HG02763 (cell line): Measurements from ENCODE around the gene RASGRP2.

Experiments
- ATAC-seq: cut with Tn5 transposase; IDR thresholded peaks from one replicate; pipeline ENCODE4 v1.9.1; 2021; ENCODE audit warnings: mild to moderate bottlenecking, moderate library complexity; ENCODE audit not compliant: unreplicated experiment

Gene RASGRP2

GRCh38 chr11:64757549-64758329 is 13.8 kb upstream of the RASGRP2 start:
- no peak for ATAC-seq

GRCh38 chr11:64755681-64756361 is 11.9 kb upstream of the RASGRP2 start:
- no peak for ATAC-seq

DNA sequence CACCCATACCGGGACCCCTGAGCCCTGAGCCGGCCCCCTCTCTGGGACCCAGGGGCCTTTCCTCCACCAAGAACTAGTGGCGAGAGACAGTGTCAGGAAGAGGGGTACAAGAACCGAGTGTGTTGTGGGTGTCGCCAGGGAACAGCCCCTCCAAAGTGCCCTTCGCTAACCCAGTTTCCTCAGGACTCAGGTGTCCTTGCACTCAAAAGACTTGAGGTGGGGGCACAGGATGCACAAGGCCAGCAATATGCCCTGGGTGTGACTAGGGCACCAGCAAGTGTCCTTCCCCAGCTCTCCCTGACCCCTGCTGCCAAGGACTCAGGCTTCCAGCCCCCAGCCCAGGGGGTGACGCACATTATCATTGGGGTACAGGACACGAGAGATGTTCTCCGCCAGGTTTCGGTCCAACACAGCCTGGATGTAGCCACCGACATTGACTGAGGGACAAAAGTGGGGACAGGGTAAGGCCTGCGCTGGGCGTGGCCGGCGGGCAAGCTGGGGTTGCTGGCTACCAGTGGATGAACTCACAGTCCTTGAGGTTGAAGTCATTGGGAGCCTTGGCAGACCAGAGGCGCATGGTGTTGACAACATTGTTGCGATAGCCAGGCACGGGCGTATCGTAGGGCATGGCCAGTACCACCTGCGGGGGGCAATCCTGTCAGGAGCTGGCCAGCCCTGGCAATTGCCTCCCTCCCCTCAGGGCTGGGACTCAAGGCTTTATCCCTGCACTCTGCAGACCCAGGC is 11.1 kb upstream of the RASGRP2 start:
- ATAC-seq = no peak

- ATAC-seq = no peak
Measured at GRCh38 chr11:64754124-64754918, 10.4 kb upstream of the RASGRP2 start.

DNA sequence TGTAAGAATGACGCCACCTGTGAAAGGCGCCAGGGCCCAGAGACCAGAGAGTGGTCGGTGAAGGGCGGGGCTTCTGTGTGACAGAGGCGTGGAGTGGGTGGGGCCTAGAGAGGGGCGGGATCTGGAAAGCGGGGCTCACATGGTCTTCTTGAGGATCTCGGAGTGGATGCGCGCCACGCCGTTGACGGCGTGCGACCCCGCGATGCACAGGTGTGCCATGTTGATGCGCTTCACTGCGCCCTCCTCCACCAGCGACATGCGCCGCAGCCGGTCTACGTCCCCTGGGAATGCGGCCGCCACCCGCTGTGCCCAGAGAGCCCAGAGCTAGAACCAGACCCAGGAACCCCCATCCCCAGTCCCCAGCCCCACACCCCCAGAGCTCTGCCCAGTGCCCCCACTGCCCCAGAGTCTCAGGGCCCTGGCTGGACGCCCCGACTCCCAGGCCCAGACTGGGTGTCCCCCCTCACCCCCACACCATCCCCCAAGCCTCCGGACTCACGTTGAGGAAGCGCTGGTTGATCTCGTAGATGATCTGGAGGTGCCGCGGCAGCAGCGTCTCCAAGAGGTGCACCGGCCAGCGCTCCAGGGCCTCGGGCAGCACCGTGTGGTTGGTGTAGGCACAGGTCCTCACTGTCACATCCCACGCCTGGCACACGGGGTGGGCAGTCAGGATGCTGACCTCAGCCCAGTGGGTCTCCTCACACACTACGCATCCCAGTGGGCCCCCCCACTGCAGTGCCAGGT is 9.6 kb upstream of the RASGRP2 start:
- ATAC-seq = no peak

DNA sequence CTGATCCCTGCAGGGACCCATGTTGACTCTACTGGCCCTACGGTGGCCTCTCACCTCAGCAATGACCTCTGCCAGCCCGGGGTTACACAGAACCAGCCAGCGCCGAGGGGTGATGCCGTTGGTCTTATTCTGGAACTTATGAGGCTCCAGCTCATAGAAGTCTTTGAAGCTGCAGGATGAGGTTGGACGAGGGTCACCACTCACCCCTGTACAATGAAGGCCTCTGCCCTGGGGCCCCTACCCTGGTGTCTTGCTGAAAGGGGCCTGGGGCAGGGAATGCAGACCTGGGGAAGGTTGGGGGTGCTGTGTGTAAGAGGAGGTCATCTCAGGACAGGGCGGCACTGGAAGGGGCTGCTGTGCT is 9.1 kb upstream of the RASGRP2 start:
- ATAC-seq = no peak

GRCh38 chr11:64752175-64752970 is 8.4 kb upstream of the RASGRP2 start:
- ATAC-seq = no peak

DNA sequence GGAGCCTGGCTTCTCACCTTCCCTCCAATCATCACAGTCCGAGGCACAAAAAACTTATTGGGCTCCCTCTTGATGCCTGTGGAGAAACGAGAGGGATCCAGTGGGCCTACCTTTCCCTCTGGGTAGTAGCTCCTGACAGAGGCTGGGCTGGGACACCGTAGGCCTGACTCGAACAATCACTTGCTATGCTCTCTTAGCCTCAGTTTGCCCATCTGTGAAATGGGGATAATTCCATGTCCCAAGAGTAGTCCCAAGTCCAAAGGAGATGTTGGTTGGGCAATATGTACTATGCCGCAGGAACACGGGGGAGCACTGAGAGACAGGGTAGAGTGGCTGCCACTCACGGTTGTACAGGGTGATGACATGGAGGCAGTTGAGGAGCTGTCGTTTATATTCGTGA is 7.6 kb upstream of the RASGRP2 start:
- ATAC-seq = no peak

GRCh38 chr11:64751136-64751535 is 7.2 kb upstream of the RASGRP2 start:
- no peak for ATAC-seq

GRCh38 chr11:64750361-64751054 is 6.6 kb upstream of the RASGRP2 start:
- no peak for ATAC-seq

DNA sequence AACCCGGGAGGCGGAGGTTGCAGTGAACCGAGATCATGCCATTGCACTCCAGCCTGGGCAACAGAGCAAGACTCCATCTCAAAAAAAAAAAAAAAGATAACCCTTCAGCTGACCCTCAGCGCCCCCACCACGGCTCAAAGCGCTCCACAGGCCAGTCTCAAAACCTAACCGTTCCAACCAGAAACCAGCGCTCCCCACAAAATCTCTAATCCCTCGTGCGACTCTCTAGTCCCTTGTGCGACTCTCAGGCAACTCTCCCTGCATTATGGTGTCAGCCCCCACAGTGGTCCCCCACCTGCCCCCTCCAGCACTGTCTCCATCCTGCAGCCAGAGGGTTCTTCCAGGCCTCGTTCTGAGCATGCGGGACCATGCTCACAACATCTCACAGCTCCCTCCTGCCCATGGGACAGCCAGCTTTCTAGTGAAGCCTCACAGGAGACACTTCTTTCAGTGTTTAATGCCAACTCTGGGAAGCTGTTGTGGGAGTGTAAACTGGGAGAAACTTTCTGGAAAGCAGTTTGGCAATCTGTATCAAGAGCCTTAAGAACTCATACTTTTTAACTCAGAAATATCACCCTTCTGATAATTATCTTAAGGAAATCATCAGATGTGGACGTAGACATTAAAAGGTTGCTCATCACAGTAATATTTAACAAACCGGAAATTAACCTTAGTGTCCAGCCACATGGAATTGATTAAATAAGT is 4.2 kb upstream of the RASGRP2 start:
- no peak for ATAC-seq

DNA sequence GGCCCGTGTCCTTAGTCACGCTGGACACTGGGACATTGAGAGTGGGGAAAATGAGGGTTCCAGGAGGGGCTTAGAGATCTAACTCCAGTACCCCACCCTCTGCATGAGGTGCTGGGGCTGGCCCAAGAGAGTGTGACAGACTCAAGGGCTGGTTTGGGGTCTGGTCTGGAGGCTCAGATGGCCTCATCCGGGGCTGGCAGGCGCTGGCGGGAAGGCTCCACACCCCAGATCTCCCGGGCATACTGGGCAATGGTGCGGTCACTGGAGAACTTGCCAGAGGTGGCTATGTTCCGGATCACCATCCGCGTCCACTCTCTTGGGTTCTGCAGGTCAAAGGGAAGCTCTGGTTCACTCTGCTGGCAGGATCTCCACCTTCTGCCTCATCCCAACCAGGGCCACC is 2.5 kb upstream of the RASGRP2 start:
- no peak for ATAC-seq

- no peak for ATAC-seq
Measured at GRCh38 chr11:64745521-64746328, 1.8 kb upstream of the RASGRP2 start.

GRCh38 chr11:64745189-64745520 is 1.2 kb upstream of the RASGRP2 start:
- no peak for ATAC-seq

- no peak for ATAC-seq
Measured at GRCh38 chr11:64744544-64745188, 724 bp upstream of the RASGRP2 start.

DNA sequence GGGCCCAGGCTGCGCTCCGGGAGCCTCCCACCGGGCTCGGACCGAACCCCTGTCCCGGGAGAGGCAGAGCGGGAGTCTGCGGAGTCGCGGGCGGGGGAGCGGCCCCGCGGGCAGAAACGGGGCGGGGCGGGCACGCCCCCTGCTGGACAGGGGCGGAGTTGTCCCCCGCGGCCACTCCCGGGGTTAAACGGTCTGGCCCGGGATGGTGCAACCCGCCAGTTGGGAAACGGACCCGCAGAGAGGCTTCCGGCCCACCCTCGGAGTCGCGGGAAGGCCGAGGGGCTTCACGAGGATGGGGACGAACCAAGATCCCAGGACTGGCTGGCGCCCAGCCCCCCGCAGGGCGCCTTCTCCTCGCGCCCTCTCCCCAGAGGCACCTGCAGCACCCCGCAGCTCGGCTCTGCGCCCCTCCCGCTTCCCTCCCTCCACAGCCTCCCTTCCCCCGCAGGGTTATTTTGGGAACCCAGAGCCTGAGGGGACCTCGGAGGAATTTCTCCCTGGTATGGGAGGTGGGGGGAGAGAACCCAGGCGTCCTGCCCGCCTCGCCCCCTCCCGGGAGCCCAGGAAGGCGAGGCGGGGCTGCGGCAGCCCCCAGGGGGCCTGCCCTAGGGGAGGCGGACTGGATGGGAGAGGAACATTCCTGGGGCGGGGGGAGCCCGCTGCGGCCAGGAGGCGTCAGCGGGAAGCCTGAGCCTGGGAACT is 902 bp downstream of the RASGRP2 start:
- ATAC-seq = no peak
